Right lobe of liver (tissue), 4 donors: ENCODE data around the gene APBA2.

Experiments
- POLR2A ChIP-seq: fragments of 450-650 bp; IDR thresholded peaks from one replicate; pipeline ENCODE4 v1.6.1; 2017; ENCODE audit warnings: antibody characterized with exemption, mild to moderate bottlenecking
- TF ChIP-seq, protein P1 (sequence below), 4 donors: fragments of 200-600 bp in 3 of 4; fragments of 450-650 bp in 1 of 4; IDR thresholded peaks; one replicate each; pipeline versions ENCODE4 v1.5.1 to v1.8.0; 2016 to 2022; ENCODE audit warnings: antibody characterized with exemption in 4 of 4, mild to moderate bottlenecking in 2 of 4
- donor health status: DM: no; HTN: no; CAD: no.
- donor health status: DM: no; HTN: no; CAD: no.
- donor health status: DM: no; HTN: yes; CAD: no.

DNA sequence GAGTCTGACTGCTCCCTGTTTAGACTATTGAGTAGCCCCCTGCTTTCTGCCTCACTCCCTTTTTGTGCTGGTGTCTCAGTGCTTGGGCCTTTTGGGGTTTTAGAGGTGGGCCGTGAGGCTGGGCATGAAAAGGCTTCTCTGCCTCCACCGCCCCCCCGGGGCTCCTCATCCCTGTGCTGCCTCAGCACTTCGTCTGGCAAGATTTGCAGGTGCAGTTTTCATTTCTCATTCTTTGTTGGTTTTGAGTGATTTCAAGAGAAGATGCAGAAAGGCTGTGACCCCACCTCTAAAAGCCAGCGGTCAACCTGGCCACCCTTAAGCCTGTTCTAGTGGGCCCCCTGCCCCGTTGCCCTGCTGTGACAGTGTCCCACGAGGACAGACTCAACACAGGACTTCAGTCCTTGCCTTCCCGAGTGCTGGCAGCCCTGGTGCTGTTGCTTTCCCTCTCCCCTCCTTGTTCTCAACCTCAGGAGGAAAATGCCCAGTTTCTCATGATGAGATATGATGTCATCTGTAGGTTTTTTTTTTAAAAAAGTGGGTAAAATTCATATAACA lies 38.0 kb downstream of the APBA2 start:
- no peak for TF ChIP-seq POLR2A
- TF ChIP-seq, protein P1, sequence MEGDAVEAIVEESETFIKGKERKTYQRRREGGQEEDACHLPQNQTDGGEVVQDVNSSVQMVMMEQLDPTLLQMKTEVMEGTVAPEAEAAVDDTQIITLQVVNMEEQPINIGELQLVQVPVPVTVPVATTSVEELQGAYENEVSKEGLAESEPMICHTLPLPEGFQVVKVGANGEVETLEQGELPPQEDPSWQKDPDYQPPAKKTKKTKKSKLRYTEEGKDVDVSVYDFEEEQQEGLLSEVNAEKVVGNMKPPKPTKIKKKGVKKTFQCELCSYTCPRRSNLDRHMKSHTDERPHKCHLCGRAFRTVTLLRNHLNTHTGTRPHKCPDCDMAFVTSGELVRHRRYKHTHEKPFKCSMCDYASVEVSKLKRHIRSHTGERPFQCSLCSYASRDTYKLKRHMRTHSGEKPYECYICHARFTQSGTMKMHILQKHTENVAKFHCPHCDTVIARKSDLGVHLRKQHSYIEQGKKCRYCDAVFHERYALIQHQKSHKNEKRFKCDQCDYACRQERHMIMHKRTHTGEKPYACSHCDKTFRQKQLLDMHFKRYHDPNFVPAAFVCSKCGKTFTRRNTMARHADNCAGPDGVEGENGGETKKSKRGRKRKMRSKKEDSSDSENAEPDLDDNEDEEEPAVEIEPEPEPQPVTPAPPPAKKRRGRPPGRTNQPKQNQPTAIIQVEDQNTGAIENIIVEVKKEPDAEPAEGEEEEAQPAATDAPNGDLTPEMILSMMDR (IDR thresholded peaks at IDR 0.05): no peak
